ENCODE measurements around the gene FOXP4. TPM values are rescaled to one million over a fixed set of nuclear protein-coding genes. Genes with fewer than 3 reads are reported as not detected.

FOXP4 gene
- total and polyA plus RNA-seq, 2 of the 13 experiments (the other 11 are each of a cell fraction or from before 2014, with no cell fraction given): 11.0 to 12.4 TPM

GRCh38 chr6:41518118-41518517 lies 28.1 kb upstream of the FOXP4 start (continued):
- TF ChIP-seq KIAA2018 (CRISPR knock-in tag; IDR thresholded peaks at IDR 0.05; ENCODE audit: borderline replicate concordance) (no peak), NFYB (CRISPR knock-in tag; IDR thresholded peaks at IDR 0.05) (no peak), RXRB (CRISPR knock-in tag; IDR thresholded peaks at IDR 0.05; ENCODE audit: borderline replicate concordance) (peak; percentile 35; the same call in 1 of the 2 replicates), ZMYM4 (CRISPR knock-in tag; IDR thresholded peaks at IDR 0.05) (peak; percentile 36; the same call in 1 of the 2 replicates), ZNF841 (CRISPR knock-in tag; IDR thresholded peaks at IDR 0.05; ENCODE audit: borderline replicate concordance) (no peak), ZNF230 (CRISPR knock-in tag; IDR thresholded peaks at IDR 0.05) (no peak), ZBTB44 (CRISPR knock-in tag; IDR thresholded peaks at IDR 0.05) (no peak), BORCS8-MEF2B (CRISPR knock-in tag; IDR thresholded peaks at IDR 0.05) (no peak), BRD4 (CRISPR knock-in tag; IDR thresholded peaks at IDR 0.05) (0 out of 2 replicates have a peak, but pooled peaks have one; percentile 67), HMGXB3 (CRISPR knock-in tag; IDR thresholded peaks at IDR 0.05; ENCODE audit: borderline replicate concordance) (no peak), KLF13 (CRISPR knock-in tag; IDR thresholded peaks at IDR 0.05) (no peak), NR1H2 (CRISPR knock-in tag; IDR thresholded peaks at IDR 0.05; ENCODE audit: borderline replicate concordance, low read depth) (no peak), ZNF749 (CRISPR knock-in tag; IDR thresholded peaks at IDR 0.05; ENCODE audit: borderline replicate concordance) (no peak), ZNF768 (CRISPR knock-in tag; IDR thresholded peaks at IDR 0.05) (peak; percentile 77), E2F5 (CRISPR knock-in tag; conservative IDR thresholded peaks at IDR 0.05) (no peak)

All from HepG2 (cell line).